GM18505 (cell line): ENCODE measurements around the gene ABTB2.

ENCODE experiments used
- ATAC-seq: cut with Tn5 transposase; IDR thresholded peaks from one replicate; pipeline ENCODE4 v1.9.1; 2021; ENCODE audit not compliant: unreplicated experiment
- POLR2A ChIP-seq: IDR thresholded peaks from 4 replicates; pipeline ENCODE4 v1.6.1; 2011; ENCODE audit warnings: borderline replicate concordance; ENCODE audit not compliant: insufficient read depth, insufficient read length; ENCODE audit errors: extremely low read depth

The ABTB2 gene

DNA sequence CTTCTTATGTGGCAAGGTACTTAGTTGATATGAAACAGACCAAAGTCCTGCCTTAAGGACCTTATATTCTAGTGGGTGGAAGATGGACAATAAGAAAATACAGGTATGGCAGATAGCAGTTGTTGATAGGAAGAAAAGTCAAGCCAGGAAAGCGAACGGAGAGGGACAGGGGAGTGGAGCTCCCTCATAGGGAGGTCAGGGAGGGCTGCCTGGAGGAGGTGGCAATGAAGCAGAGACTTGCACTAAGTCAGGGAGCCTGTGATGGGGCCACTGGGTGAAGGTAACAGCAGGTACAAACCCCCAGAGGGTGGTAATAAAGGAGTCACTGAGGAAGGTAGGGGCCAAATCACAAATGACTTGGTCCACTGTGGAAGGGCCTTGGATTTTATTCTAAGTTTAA lies 65.3 kb downstream of the ABTB2 start:
- ATAC-seq, result no peak
- TF ChIP-seq POLR2A, result no peak

DNA sequence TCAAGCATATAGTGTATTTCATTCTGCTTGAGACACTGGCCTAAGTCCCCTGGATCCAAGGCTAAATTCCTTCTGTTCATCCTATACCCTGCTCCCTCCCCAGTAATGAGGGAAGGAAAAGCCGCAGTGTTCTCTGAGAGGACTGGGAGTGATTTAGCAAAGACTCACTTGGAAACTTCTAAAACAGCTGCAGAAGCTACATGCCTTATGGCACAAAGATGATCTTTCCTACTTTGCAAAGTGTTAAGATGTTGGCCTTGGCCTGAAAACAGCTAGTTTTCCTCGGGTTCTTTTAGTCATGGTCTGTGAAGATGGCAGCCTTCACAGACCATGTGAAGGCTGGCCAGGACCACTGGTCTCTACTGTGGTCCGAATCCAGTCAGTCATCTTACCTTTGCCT lies 65.7 kb downstream of the ABTB2 start:
- TF ChIP-seq POLR2A, result no peak
- ATAC-seq, result no peak

DNA sequence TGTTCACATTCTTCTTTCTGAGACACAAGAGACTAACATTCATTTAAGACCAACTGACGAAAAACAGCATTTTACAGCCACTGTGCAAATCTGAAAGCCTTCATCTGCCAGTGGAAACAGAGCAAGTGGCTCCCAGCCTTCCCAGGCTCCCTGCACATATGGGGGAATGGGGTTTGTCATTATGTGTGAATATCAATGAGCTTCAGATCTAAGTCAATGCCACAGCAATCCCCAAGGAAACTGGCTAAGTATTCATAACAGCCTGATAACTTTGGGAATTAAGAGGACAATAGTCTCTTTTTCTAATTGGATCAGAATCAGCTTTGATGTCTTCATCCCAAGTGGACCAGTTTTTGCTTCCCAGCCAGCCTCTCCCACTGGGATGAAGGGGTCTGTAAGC lies 66.9 kb downstream of the ABTB2 start:
- no peak for ATAC-seq

DNA sequence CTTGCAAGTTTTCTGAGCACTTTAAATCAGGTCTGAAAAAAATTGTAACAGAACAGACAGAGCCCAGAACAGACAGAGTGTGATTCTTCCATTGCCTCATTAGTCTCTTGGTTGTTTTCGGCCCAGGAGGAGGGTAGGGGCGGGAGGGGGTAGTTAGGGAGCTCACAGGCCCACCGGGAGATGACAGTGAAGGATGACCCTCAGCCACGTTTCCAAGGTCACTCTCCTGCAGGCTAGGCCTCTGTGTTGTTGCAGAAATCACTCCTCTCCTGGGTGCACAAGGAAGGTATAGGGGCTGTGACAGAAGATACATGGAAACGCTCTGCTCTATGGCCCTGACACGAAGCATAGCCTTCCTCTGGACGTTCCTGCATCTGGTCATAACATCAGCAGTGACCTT lies 69.3 kb downstream of the ABTB2 start:
- ATAC-seq, result no peak
- TF ChIP-seq POLR2A, result no peak

More for the DNA sequence above, 66.9 kb downstream of the ABTB2 start:
- no peak for TF ChIP-seq POLR2A

DNA sequence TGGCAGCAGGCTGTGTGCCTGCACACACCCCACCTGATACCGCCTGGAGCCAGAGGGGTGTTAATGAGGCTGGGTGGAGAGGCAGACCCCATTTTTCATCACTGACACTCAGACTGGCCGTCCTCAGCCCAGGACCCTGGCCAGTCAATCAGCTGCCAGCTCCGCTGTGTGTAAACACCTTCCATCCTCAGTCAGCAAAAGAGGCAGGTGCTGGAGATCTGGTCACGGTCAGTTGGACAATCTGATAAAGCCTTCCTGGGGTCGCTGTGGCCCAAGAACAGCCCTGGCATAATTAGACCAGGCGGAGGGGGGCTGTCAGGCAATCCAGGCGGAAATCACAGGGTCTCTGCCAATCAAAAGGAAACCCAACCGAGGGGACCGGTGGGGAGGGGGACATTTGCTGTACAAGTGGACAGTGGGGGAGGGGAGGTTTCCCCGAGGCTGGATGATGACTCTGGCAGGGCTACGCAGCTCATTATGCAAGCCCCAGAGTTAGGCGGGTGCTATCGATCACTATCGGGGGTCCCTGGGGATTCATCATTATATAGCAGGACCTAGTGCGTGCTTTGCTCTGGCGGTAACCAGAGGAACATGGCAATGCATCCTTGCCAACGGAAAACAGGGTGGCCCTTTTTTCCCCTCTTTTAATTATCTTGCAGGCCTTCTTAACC lies 72.9 kb downstream of the ABTB2 start:
- no peak for TF ChIP-seq POLR2A
- ATAC-seq, result no peak

DNA sequence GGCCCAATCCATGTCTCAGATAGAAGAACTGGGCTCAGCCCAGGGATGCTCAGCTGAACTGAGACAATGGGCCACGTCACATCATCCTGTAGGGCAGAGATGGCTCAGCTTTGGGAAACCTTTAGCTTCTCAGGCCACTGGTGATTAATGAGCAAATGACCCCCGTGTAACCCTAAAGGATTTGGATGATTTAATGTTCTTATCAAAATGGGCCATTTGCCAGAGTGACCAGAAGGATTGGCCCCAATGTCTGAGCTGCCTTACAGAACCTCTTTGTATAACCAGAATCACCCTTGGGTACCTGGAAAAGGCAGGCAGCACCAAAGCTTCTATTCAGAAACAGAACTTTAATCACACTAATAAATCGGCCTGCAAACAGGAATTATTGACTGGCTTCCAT lies 73.7 kb downstream of the ABTB2 start:
- TF ChIP-seq POLR2A, result no peak
- ATAC-seq, result no peak

DNA sequence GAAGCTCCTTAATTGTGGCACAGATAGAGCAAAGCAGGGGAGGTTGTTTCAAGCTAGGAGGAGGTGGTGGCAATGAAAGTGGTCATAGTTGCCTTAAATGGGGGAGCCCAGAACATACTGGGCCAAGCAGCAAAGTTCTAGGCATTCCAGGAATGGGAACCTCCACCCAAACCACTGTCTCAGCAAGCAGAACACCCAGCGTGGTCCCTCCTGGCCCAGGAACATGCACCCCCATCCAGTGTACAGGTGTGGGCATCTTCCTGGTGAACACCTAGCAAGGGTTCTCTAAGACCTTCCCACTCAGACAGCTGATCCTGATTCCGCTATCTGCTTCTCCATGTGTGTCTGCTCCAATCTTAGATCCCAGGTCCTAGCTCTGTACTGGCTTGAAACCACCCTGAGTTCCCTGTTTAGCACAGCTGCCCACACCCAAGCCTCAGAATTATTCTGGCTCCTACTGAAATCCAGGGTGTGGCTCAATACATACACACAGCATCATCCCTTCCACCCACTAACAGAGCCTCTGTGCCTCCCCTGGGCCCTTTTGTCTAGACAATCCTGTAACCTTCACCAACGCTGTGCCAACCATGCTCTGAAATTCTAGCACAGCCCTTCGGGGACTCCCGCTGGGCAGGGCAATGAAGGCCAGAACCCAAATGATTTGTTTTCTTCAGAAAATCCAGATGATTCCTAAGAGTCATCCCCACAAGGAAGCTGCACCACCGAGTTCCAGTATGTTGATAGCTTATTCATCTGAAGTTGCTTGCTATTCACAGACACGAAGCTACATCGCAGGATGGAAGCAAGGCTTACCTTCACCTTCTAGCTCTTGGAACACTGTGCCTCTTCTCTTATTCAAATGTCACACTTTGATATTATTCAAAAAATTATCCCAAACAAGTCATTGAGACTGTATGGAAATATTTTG lies 76.6 kb downstream of the ABTB2 start:
- ATAC-seq, result no peak
- no peak for TF ChIP-seq POLR2A

DNA sequence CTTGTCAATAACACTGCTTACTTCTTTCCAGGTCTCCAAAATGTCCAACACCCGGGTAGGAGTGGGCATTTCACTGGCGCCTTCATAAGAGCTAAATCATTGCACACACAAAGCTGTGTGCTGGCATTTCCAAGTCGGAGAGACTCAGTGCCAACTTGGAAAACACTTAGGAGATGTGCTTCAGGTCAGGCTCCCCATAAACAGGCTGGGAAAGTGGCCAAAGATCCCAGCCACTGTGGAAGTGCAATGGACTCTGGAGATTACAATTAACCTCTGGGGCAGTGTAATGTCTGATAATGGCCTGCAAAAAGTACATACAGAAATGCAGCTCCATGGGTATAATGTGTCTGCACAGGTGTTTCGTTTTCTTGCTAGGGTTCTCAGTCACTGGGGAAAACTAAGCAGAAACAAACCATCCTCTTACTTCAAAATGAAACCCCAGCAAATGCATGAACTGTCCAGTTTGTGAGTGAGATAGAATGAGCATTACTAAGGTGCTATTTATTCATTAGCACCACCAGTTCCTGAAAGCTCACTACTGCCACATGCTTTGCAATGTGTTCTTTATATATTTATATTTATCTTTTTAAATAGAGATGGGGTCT lies 79.0 kb downstream of the ABTB2 start:
- ATAC-seq, result no peak
- no peak for TF ChIP-seq POLR2A

DNA sequence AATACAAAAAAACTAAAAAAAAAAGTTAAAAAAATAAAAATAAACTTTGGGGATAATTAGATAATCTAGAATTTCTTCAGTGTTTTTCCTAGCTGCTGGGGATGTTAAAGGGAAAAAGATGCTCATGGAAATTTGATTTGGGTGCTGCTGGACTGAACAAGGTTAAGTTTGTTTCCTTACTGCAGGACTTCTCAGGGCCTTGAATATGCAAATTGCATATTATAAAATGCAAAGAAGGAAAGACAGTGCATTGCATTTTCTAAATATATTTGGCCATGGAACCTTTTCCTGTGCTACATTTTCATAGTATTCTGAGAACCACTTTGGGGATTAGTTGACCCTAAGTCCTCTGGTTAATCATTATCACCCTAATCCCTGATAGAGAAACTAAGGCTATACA lies 79.6 kb downstream of the ABTB2 start:
- ATAC-seq, result no peak
- TF ChIP-seq POLR2A, result no peak

DNA sequence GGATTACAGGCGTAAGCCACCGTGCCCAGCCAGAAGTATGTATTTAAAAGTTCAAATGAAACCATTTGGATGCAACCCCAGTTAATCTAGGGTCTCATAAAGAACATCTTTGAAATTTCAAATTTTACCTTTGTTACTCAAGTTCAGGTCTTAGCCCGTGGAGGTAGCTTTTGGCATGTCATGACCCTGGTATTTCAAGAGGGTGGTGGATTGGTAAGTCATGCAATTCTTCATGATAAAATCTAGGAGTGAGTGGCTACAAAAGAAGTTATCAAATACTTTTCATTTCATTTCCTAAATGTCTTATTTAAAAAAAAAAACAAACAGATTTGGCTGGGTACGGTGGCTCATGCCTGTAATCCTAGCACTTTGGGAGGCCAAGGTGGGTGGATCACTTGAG lies 80.6 kb downstream of the ABTB2 start:
- TF ChIP-seq POLR2A, result no peak
- ATAC-seq, result no peak

DNA sequence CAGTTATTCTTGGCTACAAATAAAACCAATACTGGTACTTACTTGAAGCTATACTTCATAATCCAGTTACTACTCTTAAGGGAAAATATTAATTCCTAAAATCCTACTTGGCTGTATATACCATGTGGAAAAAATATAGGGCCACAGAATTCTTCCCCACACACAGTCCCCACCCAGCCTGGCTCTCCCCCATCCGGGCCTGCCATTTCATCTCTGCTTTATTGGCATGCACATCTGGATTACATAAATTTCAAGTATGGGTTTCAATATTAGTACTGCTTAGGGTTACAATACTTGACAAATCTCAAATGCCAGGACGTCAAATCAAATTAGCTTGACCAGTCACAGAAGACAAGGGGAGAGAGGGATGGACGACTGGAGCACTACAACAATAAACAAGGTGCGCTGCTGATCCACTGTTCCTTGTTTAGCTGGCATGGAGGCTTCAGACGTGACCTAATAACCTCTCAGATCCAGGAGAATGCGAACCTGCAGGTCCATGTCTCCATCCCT lies 81.4 kb downstream of the ABTB2 start:
- ATAC-seq, result no peak
- no peak for TF ChIP-seq POLR2A

DNA sequence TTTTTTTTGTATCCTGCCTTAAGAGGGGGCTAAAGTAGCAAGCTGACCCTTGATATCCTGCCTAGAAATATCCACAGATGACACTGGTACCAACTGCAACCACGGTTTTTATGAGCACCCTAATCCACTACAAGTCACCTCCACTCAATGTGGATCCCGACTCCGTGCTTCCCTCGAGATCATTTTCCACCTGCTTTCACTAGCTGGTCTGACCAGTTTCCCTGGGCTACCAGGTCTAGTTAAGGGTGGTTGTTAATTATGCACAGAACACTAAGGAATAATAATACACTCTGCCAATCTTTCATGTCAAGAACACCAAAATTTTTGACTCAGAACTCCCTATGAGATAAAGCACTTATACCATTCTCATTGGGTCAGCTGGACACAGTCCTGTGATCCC lies 82.3 kb downstream of the ABTB2 start:
- no peak for TF ChIP-seq POLR2A
- no peak for ATAC-seq

DNA sequence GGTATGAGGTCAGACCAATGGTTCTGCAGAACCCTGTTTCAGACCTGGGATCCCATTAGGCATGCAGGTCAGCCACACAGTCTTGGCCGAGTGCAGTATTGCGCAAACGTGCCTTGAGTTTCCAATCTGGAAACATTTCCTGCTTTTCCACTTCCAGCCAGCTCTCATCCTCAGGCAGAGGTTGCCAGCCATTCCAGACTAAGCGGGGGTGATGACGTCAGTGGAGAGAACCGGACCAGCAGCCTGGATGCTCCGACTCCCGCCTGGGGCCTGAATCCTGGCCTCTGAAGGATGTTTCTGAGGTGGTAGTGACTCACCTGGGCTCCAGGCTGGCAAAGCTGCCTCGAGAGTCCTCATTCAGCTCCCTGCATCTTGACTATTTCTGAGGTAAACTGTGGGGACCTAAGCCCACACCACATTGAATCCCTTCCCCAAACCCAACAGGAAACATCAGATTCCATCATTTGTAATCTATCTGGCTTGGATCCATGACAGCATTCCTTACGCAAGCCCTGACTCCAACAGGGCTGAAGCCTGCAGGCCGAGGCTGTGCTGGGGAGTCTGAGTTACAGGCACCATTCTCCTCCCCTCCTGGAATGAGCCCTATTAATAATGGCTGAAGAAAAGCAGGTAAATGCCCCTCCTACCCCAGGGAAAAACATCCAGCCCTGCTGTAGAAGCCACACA lies 83.0 kb downstream of the ABTB2 start:
- no peak for ATAC-seq
- no peak for TF ChIP-seq POLR2A
